ENCODE data around the gene ISOC2. TPM values are rescaled to one million over a fixed set of nuclear protein-coding genes. Genes with fewer than 3 reads are reported as not detected.

ISOC2 gene
- total RNA-seq, 1 donor from 2014 or later, result 36.6 TPM

GRCh38 chr19:55472463-55472862 lies 11.0 kb upstream of the ISOC2 start:
- H3K27ac Mint-ChIP-seq, result no peak overlapping the region
- H3K27me3 Mint-ChIP-seq, result peaks cover 3% of the 10 kb centered on the region
- DNase-seq (ENCODE audit: low spot score, unreplicated experiment), result no peak
- no peak overlapping the region for H3K4me3 Mint-ChIP-seq (ENCODE audit: low read depth)
- H3K36me3 Mint-ChIP-seq (ENCODE audit: insufficient read depth), result no peaks in the 10 kb centered on the region
- peaks cover 2% of the 10 kb centered on the region for H3K4me1 Mint-ChIP-seq (ENCODE audit: low read depth)
- no peak for TF ChIP-seq CTCF (IDR thresholded peaks at IDR 0.05; ENCODE audit: unreplicated experiment)
- no peaks in the 10 kb centered on the region for H3K9me3 Mint-ChIP-seq (ENCODE audit: low read depth)

GRCh38 chr19:55471266-55471665 lies 9.8 kb upstream of the ISOC2 start:
- H3K4me3 Mint-ChIP-seq (ENCODE audit: low read depth), result no peak overlapping the region
- peaks cover 12% of the 10 kb centered on the region for H3K27me3 Mint-ChIP-seq
- DNase-seq (ENCODE audit: low spot score, unreplicated experiment), result no peak
- no peaks in the 10 kb centered on the region for H3K4me1 Mint-ChIP-seq (ENCODE audit: low read depth)
- TF ChIP-seq CTCF (IDR thresholded peaks at IDR 0.05; ENCODE audit: unreplicated experiment), result no peak
- H3K27ac Mint-ChIP-seq, result peak overlapping the region; percentile 81
- no peaks in the 10 kb centered on the region for H3K36me3 Mint-ChIP-seq (ENCODE audit: insufficient read depth)
- no peaks in the 10 kb centered on the region for H3K9me3 Mint-ChIP-seq (ENCODE audit: low read depth)

- Mint-ChIP-seq H3K4me3 (ENCODE audit: low read depth) (no peak overlapping the region), H3K27me3 (peaks cover 21% of the 10 kb centered on the region), H3K27ac (no peak overlapping the region), H3K9me3 (ENCODE audit: low read depth) (no peaks in the 10 kb centered on the region), H3K4me1 (ENCODE audit: low read depth) (no peaks in the 10 kb centered on the region), H3K36me3 (ENCODE audit: insufficient read depth) (no peaks in the 10 kb centered on the region)
- peak; percentile 3 for TF ChIP-seq CTCF (IDR thresholded peaks at IDR 0.05; ENCODE audit: unreplicated experiment)
- DNase-seq (ENCODE audit: low spot score, unreplicated experiment), result no peak
These were observed 6.6 kb upstream of the ISOC2 start for GRCh38 chr19:55468054-55468393.

- no peaks in the 10 kb centered on the region for H3K36me3 Mint-ChIP-seq (ENCODE audit: insufficient read depth)
These were observed 6.0 kb upstream of the ISOC2 start for GRCh38 chr19:55467236-55468053.

GRCh38 chr19:55466241-55466614 lies 4.8 kb upstream of the ISOC2 start:
- no peak overlapping the region for H3K27ac Mint-ChIP-seq
- no peaks in the 10 kb centered on the region for H3K9me3 Mint-ChIP-seq (ENCODE audit: low read depth)
- no peak for TF ChIP-seq CTCF (IDR thresholded peaks at IDR 0.05; ENCODE audit: unreplicated experiment)
- no peak overlapping the region for H3K4me3 Mint-ChIP-seq (ENCODE audit: low read depth)
- H3K4me1 Mint-ChIP-seq (ENCODE audit: low read depth), result peaks cover 3% of the 10 kb centered on the region
- H3K27me3 Mint-ChIP-seq, result peaks cover 24% of the 10 kb centered on the region
- no peaks in the 10 kb centered on the region for H3K36me3 Mint-ChIP-seq (ENCODE audit: insufficient read depth)
- no peak for DNase-seq (ENCODE audit: low spot score, unreplicated experiment)

More at GRCh38 chr19:55467236-55468053, 6.0 kb upstream of the ISOC2 start:
- no peak overlapping the region for H3K27ac Mint-ChIP-seq
- no peaks in the 10 kb centered on the region for H3K9me3 Mint-ChIP-seq (ENCODE audit: low read depth)
- H3K4me3 Mint-ChIP-seq (ENCODE audit: low read depth), result no peak overlapping the region
- peak; percentile 99 for TF ChIP-seq CTCF (IDR thresholded peaks at IDR 0.05; ENCODE audit: unreplicated experiment)
- H3K4me1 Mint-ChIP-seq (ENCODE audit: low read depth), result no peaks in the 10 kb centered on the region
- peaks cover 24% of the 10 kb centered on the region for H3K27me3 Mint-ChIP-seq
- DNase-seq (ENCODE audit: low spot score, unreplicated experiment), result peak; percentile 68
